CD4-positive, alpha-beta T cell treated with Interleukin-15 for 4 hours (primary cell): ENCODE data around the gene PKP4.

Experiments
- DNase-seq: peaks from one replicate; pipeline ENCODE4 v3.0.0-alpha.2; 2020; ENCODE audit warnings: low spot score

PKP4 gene

DNA sequence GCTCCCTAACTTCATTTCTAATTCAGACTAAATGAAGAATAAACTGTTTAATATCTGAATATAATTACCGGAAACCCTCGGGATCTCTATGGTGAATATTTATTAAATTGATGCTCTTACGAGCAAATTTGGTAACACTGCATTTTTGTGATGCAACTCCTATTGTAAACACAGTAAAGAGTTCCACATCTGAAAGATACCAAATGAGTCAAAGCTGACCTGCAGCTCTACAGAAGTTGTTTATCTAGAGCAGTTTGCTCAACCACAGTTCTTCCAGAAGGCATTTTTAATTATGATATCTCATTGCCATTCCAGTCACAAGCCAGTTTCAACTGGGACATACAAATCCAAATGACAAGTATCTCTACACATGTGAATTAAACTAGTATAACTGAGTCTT lies 129.7 kb downstream of the PKP4 start:
- no peak for DNase-seq

DNA sequence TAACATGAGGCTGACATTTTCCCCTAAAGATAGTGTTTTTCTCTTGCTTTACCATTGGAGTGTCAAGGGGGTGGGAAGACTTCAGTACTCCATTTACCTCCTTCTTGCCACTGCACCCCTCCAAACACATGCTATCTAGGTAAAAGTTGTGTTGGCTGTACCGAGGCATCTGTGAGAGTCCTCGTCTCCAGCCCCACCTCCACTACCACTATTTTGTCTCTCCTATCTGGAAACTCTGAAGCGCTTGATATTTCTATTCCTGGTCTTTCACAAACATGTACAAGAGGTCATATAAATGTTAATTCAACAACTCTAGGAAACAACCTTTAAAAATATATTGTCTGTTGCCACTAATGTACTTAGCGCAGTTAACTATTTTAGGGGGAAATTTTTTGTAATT lies 132.6 kb downstream of the PKP4 start:
- DNase-seq, result no peak

DNA sequence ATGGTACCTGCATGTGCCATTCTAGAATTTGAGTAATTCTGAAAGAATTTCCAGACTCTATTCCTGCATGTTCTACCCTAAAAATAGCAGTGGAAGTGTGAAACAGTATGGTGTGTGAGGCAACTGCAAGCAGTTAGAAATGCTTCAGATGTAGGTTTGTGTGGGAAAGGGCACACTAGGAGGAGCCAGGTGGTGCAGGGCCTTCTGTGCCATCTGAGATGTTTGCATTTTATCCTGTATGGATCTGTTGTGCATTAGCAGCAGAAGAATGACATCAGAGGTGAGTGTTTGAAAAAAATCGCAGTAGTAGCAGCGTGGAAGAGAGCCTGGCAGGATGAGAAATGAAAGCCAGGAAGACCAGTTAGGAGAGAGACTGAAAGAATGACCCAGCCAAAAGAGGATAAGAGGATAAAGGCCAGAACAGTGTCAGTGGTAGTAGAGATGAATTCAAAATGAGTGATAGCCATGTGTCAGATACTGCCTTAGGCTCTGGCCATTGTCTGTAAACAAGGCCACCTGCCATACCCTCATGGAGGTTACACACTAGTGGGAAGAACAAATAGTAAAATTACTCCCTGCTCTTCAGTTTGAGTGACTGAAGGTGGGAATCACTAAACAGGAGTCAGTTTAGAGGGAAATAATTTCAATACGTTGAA lies 142.2 kb downstream of the PKP4 start:
- no peak for DNase-seq

DNA sequence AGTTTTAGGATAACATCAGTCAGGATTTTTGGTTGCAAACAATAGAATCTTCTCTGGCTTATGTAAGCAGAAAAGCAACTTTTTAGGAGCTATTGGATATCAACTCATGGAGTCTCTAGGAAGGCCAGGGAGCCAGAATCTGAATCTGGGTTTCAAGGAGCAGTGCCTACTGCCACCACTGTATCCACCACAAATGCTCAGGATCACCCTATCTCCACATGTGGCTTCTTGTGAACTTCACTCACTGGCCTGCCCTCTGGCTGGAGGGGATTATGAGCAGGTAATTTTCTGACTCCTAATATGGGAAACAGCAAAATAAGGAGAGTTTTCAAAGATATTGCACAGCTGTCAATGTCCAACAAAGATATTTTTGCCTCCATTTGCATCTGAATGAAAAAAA lies 142.9 kb downstream of the PKP4 start:
- no peak for DNase-seq

DNA sequence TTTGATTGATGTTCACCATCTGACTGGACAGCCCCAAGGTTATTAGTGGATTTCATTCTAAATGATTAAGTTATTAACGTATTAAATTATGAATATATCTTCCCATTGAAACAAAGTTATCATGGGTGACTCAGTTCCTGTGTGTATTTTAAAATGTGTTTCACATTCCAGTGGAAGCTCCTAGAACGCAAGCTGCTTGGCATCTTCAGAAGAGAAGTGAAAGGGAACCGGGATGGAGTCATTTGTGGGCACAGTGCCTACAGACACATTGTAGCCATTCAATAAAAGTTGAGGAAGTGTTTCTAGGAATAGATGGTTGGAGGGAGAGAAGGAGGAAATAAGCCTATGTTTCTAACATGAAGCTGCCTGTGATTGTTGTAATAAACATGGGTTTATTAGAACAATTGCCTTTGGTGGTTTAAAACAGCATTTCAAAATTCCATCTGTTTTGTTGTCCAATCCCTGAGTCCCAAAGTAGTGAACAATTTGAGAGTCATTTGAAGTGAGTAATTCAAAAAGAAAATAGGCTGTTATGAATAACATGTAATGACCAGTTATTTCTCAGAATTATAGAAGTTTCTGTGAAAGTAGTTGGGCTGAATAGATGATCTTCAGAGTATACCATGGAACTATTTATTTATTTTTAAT lies 143.5 kb downstream of the PKP4 start:
- DNase-seq, result no peak

DNA sequence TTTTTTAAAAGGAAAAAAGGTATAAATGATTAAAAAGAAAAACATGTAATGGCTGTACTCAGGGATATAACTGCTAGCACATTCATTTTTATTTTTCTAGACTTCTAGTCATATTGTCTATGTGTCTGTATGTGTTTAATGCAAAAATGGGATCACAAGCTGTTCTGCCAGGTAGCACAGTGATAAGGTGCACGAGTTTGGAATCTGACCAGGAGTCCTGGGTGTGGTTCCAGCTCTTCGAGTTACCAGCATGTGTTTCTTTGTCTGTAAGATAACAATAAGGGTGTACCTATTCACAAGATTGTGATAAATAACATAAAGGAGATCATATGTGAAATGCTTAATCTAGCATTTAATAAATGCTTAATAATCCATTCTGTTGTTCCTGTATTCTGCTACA lies 145.3 kb downstream of the PKP4 start:
- no peak for DNase-seq

DNA sequence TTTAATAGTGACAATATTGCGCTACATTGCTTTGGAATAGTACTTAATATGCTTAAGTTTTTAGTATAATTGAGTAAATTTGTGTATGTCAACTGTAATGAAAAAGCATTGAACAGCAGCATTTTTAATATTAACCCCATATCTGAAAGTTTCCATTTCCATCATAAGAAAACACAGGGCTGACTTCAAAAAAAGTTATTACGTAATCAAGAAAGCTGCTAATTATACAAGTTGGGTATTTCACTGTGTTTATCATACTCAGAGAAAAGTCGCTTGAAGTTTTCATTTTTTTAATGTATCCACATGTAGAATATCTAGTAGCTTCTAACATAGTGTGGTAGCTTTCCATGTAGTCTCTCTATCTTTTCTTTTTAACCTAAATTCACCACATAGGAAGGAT lies 146.5 kb downstream of the PKP4 start:
- no peak for DNase-seq

DNA sequence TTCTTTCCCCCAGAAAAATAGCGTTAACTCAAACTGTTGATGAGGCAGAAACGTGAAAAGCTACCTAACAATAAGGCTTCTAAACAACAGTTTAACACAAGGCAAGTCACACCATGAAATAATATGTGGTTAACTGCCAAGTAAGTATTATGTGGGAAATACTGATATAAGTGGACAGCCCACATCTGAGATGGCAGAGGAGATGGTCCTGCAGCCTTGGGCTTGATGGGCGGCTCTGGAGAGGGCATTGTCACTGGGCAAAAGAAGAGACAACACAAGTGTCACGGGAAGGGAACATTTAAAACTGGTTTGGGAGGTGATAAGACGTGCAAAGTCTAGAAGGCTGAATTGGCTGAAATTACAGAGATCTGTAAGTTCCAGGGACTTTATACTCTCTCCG lies 147.2 kb downstream of the PKP4 start:
- DNase-seq, result no peak

DNA sequence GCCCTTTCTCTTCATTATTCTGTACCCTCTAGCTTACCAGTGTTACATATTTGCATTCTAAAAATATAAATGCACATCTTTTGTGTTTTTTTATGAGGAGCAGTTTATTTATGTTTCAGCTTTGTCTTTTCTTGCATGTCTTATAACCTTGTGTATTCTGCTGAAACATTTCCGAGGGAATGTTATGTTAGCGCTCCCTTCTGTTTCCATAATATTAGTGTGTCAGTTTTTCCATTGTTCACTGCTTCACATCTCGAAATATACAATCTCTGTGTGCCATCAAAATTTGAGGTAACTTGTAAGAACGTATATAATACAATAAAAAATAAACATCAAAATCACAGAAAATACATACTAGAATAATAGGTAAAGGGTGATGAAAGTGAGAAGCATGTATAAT lies 153.3 kb downstream of the PKP4 start:
- no peak for DNase-seq

DNA sequence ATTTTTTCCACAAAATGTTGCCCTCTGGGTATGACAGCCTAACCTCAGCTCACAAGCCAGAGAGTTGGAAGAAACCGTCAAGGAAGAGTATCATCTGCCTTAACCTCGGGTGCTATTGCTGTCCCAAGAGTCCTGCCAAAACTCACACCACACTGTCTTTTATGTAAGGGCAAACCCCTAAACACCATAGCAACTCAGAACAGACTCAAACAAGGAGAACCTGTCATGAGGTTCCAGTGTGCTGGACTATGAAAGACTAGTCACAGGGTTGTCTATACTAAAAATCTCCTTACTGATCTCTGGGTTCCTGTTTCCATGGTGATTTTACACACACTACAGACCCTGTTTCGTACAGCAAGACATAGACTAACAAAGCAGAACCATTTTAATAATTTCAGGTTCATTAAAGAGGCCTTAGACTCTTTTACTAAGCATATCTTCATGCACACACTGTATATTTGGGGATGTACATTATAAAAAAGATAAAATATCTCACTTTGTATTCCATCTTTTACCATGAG lies 159.8 kb downstream of the PKP4 start:
- no peak for DNase-seq

DNA sequence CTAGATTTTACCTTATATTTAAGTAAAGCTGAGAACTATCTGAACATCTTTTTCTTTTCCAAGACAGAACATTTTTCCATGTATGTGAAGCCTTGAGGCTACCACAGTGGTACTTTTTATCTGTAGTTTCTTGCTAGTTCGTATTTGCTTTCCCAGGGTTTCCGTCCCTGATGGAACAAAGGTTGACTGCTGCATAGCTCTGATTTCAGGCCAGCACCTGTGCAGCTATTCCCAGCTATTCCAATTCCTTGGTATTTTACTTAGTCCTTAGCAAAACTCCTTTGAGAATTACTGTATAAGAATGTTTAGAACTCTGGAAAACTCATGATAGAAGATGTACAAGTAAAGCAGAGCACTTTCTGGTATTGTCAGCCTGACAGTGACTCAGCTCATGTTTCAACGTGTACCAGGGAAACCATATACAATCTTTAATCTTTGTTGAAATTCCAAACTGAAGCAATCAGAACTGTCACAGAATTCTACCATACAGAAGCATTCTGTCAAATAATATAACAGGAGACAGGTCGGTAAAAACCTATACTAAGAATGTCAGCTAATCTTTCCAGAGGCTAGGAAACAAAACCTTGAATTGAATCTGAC lies 162.2 kb downstream of the PKP4 start:
- DNase-seq, result no peak

DNA sequence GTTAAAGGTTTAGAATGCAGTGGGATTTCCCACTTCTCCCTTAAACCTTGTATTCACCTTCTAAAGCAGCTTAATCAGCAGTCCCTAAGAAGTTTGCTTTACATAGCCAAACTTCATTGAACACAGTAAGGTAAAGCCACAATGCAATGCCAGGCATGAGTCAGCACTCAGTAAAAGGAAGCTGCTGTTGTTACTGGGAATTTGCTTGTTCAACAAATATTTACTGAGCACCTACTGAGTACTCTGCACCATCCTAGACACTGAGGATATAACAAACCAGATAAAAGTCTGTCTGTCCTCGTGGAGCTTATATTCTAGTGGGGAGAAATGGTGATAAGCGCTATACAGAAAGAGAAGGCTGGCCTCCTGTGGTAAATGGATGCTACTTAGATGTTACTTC lies 162.7 kb downstream of the PKP4 start:
- DNase-seq, result no peak

DNA sequence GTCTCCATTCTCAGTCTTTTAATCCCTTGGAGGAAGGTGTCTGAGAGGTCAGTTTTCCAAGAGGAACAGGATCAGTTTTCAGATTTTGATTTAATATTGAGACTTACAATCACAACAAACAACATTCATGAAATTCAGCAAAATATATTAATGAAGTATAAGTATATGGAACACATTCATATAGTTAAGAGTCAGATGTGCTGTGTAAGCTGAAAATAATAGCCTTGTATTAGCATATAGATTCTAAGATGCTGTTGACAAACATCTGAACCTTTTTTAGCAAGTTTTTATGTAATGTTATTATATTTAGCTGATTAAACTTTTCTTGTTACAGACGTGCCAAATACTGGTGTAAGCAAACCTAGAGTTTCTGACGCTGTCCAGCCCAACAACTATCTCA lies 163.9 kb downstream of the PKP4 start:
- DNase-seq, result no peak

DNA sequence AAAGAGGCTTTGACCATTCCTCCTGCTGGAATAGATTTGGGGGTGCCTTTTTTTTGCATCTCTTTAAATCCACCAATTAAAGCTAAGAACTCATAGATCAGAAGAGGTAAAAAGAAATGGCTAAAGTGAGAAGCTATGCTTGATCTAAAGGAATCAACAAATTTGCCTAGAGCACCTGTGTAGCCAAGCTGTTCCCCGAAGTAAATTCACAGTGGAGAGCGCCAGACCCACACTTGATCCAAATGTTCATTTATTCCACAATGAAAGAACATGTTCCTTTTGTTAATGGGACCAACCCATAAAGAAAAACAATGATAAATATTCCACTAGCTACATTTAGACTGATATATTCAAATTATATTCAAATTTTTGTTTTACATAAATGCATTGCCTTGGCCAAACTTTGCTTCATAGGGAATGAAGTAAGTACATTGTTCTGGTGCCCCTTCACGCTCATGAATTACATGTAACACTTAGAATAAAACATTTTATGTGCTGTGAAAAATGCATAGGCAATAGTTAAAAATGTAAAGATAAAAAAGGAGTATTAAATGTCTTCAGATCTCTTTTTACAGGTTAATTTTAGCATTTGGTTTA lies 167.4 kb downstream of the PKP4 start:
- no peak for DNase-seq

DNA sequence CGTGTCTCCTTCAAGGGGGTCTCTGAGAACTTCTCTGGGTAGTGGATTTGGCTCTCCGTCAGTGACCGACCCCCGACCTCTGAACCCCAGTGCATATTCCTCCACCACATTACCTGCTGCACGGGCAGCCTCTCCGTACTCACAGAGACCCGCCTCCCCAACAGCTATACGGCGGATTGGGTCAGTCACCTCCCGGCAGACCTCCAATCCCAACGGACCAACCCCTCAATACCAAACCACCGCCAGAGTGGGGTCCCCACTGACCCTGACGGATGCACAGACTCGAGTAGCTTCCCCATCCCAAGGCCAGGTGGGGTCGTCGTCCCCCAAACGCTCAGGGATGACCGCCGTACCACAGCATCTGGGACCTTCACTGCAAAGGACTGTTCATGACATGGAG lies 168.2 kb downstream of the PKP4 start:
- no peak for DNase-seq

DNA sequence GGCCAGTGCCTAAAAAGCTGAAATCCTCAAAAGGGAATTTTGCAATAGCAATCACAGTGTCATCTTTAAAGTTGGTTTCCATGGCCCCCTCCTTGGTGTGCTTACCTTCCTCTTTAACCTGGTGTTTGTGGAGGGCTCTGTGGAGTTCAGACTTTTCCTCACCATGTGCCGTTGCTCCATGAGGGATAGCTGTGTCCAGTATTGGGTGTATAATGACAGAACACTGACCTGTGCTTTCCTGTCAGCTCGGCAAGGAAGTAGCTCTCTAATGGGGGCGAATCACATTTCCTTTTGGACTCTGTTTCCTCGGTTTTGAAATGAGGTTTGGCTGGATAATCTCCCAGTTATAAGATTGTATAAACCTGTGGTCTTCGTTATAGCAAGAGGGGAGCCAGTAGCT lies 172.4 kb downstream of the PKP4 start:
- DNase-seq, result no peak

DNA sequence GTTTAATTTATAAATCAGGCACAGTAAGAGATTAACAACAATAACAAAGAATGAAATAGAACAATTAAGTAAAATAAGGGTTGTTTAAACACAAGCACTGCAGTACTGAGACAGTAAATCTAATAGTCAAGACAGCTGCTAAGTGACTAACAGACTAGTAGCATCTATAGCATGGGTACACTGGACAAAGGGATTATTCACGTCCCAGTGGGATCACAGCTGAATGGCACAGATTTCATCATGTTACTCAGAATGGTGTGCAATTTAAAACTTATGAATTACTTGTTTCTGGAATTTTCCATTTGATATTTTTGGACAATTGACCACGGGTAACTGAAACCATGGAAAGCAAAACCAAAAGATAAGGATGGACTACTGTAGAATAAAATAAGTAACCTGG lies 176.5 kb downstream of the PKP4 start:
- DNase-seq, result no peak

DNA sequence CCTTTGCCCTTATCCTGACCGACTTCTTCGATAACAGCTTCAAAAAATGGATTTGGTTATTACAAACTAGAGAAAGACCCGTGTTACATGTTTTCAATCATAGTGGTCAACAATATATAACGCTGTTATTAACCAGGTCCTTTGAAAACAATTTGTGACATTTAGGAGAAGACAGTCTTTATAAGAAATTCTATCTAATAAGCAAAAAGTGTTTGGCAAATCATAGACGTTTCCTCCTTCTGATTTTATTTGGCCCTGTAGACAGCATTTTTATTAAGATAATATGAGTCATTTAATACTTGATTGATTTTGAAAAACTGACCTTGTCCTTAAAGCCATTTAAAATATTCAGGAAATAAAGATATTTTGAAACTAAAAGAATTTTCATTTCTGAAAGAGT lies 177.9 kb downstream of the PKP4 start:
- no peak for DNase-seq

DNA sequence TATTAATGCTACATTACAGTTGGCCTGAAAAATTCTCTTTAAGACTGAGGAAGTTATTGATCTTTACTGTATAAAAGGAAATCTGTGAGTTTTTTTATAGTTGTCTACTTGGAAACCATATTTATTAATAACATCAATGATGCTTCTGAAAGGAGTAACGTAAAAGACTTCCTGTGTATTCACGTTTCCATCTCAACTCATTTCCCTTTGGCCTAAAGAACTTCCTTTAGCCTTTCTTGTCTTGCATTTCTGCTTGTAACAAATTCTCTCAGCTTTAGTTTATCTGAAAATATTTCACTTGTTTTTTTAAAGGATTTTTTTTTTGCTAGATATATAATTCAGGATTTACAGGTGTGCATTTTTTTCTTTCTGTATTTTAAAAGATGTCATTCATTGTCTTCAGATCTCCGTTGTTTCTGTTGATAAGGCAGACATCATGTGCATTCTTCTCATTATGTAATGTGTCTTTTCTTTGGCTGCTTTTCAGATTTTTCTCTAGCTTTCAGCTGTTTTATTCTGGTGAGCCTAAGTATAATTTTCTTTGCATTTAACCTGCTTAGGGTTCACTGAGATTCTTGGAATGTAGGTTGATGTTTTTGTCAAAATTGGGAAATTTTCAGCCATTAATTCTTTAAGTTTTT lies 179.3 kb downstream of the PKP4 start:
- DNase-seq, result no peak

DNA sequence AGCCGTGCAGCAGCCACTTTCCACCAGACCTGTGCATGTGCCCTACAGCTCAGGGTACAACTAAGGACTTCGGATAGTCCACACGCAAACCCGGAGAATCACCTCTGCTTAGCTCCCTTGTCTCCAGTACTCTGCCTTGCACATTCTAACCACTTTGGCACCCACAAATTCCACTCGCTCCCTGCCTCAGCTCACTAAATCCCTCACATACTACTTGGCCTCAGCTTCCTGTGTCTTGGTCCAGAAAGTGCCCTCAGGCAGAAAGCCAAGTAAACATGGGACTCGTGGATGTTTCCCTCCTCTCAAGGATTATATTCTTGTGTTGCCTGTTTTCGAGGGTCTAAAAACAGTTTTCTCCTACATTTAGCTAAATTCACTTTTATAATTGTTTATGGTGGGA lies 180.6 kb downstream of the PKP4 start:
- DNase-seq, result no peak

DNA sequence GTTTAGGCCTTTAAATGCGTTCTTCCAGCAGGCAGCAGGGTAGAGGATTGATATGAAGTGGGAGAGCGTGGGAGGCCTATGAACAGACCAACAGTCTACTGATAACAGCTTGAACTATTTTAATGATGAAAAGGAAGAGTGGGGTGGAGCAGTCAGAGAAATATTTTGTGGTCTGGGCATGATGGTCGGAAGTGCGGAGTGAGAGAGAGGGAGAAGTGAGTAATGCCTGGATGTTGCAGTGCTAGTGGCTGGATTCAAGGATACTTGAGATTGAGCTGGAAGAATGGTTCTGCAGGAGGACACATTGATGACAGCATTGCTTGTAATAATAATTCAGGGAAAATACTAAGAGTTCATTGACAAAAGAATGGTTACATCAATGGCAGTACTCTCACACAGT lies 187.4 kb downstream of the PKP4 start:
- no peak for DNase-seq

DNA sequence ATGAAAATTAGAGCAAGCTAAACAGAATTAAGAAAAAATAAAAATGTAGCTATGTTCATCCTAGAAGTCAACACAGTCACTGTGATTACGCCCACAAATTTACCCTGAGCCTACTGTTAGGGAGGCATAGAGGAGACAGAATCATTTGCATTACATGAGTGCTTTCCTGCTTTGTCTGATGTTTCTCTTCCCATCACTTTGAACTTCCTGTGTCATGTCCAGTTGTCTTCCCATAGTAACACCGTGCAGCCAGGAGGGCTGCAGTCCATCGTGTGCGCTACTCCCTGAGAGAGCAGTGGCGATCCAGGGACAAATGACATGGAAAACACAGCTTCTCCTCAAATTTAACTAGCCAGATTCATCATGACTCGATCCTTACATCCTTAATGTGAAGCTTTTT lies 188.5 kb downstream of the PKP4 start:
- DNase-seq, result no peak
